C4-2B (cell line): ENCODE data around the gene ABCC2.

Experiments used
- ZFX ChIP-seq: fragments of 450-650 bp; IDR thresholded peaks from 2 replicates; pipeline ENCODE4 v1.6.1; 2017
- TF ChIP-seq, protein P1 (sequence below): fragments of 450-650 bp; conservative IDR thresholded peaks from 2 replicates; pipeline ENCODE4 v1.5.1; 2017; ENCODE audit warnings: mild to moderate bottlenecking

DNA sequence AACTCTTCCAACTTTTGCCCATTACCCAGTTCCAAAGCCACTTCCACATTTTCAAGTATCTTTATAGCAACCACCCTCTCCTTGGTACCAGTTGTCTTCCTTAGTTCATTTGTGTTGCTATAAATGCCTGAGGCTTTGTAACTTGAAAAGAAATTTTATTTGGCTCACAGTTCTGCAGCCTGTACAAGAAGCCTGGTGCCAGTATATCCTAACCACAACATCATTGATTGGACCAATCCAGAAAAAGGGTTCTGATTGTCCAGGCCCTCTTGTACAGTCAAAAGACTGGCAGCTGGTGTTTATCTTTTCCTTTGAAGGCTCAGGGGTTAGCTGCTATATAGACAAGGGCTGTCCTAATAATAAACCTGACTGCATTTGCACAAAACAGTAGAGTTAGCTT, 21.1 kb upstream of the ABCC2 start:
- TF ChIP-seq, protein P1, sequence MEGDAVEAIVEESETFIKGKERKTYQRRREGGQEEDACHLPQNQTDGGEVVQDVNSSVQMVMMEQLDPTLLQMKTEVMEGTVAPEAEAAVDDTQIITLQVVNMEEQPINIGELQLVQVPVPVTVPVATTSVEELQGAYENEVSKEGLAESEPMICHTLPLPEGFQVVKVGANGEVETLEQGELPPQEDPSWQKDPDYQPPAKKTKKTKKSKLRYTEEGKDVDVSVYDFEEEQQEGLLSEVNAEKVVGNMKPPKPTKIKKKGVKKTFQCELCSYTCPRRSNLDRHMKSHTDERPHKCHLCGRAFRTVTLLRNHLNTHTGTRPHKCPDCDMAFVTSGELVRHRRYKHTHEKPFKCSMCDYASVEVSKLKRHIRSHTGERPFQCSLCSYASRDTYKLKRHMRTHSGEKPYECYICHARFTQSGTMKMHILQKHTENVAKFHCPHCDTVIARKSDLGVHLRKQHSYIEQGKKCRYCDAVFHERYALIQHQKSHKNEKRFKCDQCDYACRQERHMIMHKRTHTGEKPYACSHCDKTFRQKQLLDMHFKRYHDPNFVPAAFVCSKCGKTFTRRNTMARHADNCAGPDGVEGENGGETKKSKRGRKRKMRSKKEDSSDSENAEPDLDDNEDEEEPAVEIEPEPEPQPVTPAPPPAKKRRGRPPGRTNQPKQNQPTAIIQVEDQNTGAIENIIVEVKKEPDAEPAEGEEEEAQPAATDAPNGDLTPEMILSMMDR, result no peak
- no peak for TF ChIP-seq ZFX
